Stomach (tissue), 4 donors: ENCODE measurements around the gene CBFB.

Source experiments
- CTCF ChIP-seq, 7 experiments: fragments of 450-650 bp in 4 of 7; fragments of 200-600 bp in 3 of 7; sonication (generic) in 3 of 7; IDR thresholded peaks; one replicate each; pipeline ENCODE4 v1.5.1; 2016 to 2019; ENCODE audit warnings: antibody characterized with exemption in 7 of 7, control low read depth in 2 of 7, mild to moderate bottlenecking in 1 of 7
- EP300 ChIP-seq: sonication (generic); formaldehyde crosslinking; IDR thresholded peaks from one replicate; pipeline ENCODE4 v1.6.1; 2017; ENCODE audit warnings: antibody characterized with exemption
- POLR2A ChIP-seq, 4 donors: fragments of 450-650 bp; IDR thresholded peaks; one replicate each; pipeline ENCODE4 v1.6.1; 2016; ENCODE audit warnings: antibody characterized with exemption in 4 of 4, control low read depth in 2 of 4, mild to moderate bottlenecking in 1 of 4, moderate library complexity in 1 of 4
- POLR2AphosphoS5 ChIP-seq, 3 donors: sonication (generic); formaldehyde crosslinking; IDR thresholded peaks; one replicate each; pipeline ENCODE4 v1.6.1; 2016; ENCODE audit warnings: antibody characterized with exemption in 3 of 3

- TF ChIP-seq EP300 (no peak), CTCF (IDR thresholded peaks at IDR 0.05) (no peak), POLR2A (IDR thresholded peaks at IDR 0.05) (no peak), POLR2AphosphoS5 (IDR thresholded peaks at IDR 0.05) (no peak)
Observed at GRCh38 chr16:67141391-67141790, 112.4 kb downstream of the CBFB start.
